Activated CD4-positive, alpha-beta memory T cell treated with anti-CD3 and anti-CD28 coated beads, Interleukin-2, amount 10 ng/mL, durations not matched to agents 7 days and 5 days (primary cell): ENCODE data around the gene ABHD10. TPM values are rescaled to one million over a fixed set of nuclear protein-coding genes. Genes with fewer than 3 reads are reported as not detected.
A peak's percentile ranks its signal among the peaks of the same experiment; 100 is the strongest.

ENCODE experiments used
- CTCF ChIA-PET: fragments of 350-600 bp; sonication (Branson Sonifier 250); formaldehyde crosslinking; loops from one replicate; lab custom pipeline; 2021; ENCODE audit warnings: antibody characterized with exemption, inconsistent platforms; lab: Charles Lee
- POLR2A ChIA-PET: fragments of 350-600 bp; sonication (Branson Sonifier 250); formaldehyde crosslinking; loops from one replicate; lab custom pipeline; 2021; ENCODE audit warnings: antibody characterized with exemption; lab: Charles Lee
- DNase-seq: peaks from one replicate; pipeline ENCODE4 v3.0.0-alpha.2; 2020
- H3K27ac Mint-ChIP-seq: one replicate; pipeline ENCODE4 v1.8.0; 2021; ENCODE audit warnings: mild to moderate bottlenecking, mixed read lengths
- H3K27me3 Mint-ChIP-seq: one replicate; pipeline ENCODE4 v1.8.0; 2021; ENCODE audit warnings: mixed read lengths
- H3K36me3 Mint-ChIP-seq: one replicate; pipeline ENCODE4 v1.8.0; 2021; ENCODE audit warnings: low read depth, mixed read lengths
- H3K4me1 Mint-ChIP-seq: one replicate; pipeline ENCODE4 v1.8.0; 2021; ENCODE audit warnings: mixed read lengths
- H3K4me3 Mint-ChIP-seq: one replicate; pipeline ENCODE4 v1.8.0; 2021; ENCODE audit warnings: mild to moderate bottlenecking, mixed read lengths
- H3K9me3 Mint-ChIP-seq: one replicate; pipeline ENCODE4 v1.8.0; 2021; ENCODE audit warnings: mixed read lengths
- total RNA-seq, 2 experiments: library from RNA; stranded (reverse); gene quantifications; one replicate each; pipeline ENCODE4 v1.2.3, GENCODE V29; 2021

Gene ABHD10
- total RNA-seq, 2 experiments from 2014 or later = 40.4 to 44.7 TPM

GRCh38 chr3:111989061-111989678 lies 10.3 kb downstream of the ABHD10 start:
- peaks cover 31% of the 10 kb centered on the region for H3K4me1 Mint-ChIP-seq
- no peak overlapping the region for H3K4me3 Mint-ChIP-seq
- CTCF ChIA-PET = interaction anchor here (0.8 to 14.0 kb wide), 24 partner anchors 10 to 420 kb away, joined by 3 to 202 read pairs (median 4); partner anchors contain the start of genes ABHD10 and TAGLN3
- no peak overlapping the region for H3K27ac Mint-ChIP-seq
- POLR2A ChIA-PET = interaction anchor here (0.6 to 3.3 kb wide), 5 partner anchors 9 to 31 kb away, joined by 3 to 28 read pairs (median 6); partner anchors contain the start of gene ABHD10
- DNase-seq = no peak
- H3K9me3 Mint-ChIP-seq = no peaks in the 10 kb centered on the region
- peaks cover 58% of the 10 kb centered on the region for H3K36me3 Mint-ChIP-seq
- H3K27me3 Mint-ChIP-seq = no peaks in the 10 kb centered on the region

- no peak overlapping the region for H3K27ac Mint-ChIP-seq
- CTCF ChIA-PET = interaction anchor here (0.7 to 14.0 kb wide), 2 partner anchors 21 to 25 kb away, joined by 4 to 202 read pairs; no protein-coding TSS in a partner anchor
- no peaks in the 10 kb centered on the region for H3K27me3 Mint-ChIP-seq
- DNase-seq = no peak
- no peak overlapping the region for H3K4me3 Mint-ChIP-seq
- peaks cover 6% of the 10 kb centered on the region for H3K4me1 Mint-ChIP-seq
- POLR2A ChIA-PET = interaction anchor here (0.7 kb wide), 1 partner anchor 9 kb away, joined by 3 read pairs; no protein-coding TSS in a partner anchor
- no peaks in the 10 kb centered on the region for H3K9me3 Mint-ChIP-seq
- peaks cover 29% of the 10 kb centered on the region for H3K36me3 Mint-ChIP-seq
Observed at GRCh38 chr3:111993038-111993437, 14.2 kb downstream of the ABHD10 start.

- Mint-ChIP-seq H3K4me3 (peak within 1 kb of the TSS; percentile 39), H3K27ac (no peak within 1 kb of the TSS), H3K9me3 (no peaks in the 10 kb centered on the region), H3K4me1 (peaks cover 19% of the 10 kb centered on the region), H3K27me3 (no peaks in the 10 kb centered on the region), H3K36me3 (peaks cover 5% of the 10 kb centered on the region)
- CTCF ChIA-PET = interaction anchor here (1.1 to 4.8 kb wide), 2 partner anchors 9 to 15 kb away, joined by 5 to 29 read pairs; no protein-coding TSS in a partner anchor
- POLR2A ChIA-PET = interaction anchor here (1.1 to 1.3 kb wide), 3 partner anchors 8 to 17 kb away, joined by 3 to 6 read pairs (median 3); no protein-coding TSS in a partner anchor
- DNase-seq = no peak
Observed at GRCh38 chr3:111998636-111999483, 20.0 kb downstream of the ABHD10 start, which contains the start of gene TAGLN3. TSS of gene TAGLN3 (plus strand) at chr3:111998922. CDS start at chr3:111999423, 501 bp downstream.

DNA sequence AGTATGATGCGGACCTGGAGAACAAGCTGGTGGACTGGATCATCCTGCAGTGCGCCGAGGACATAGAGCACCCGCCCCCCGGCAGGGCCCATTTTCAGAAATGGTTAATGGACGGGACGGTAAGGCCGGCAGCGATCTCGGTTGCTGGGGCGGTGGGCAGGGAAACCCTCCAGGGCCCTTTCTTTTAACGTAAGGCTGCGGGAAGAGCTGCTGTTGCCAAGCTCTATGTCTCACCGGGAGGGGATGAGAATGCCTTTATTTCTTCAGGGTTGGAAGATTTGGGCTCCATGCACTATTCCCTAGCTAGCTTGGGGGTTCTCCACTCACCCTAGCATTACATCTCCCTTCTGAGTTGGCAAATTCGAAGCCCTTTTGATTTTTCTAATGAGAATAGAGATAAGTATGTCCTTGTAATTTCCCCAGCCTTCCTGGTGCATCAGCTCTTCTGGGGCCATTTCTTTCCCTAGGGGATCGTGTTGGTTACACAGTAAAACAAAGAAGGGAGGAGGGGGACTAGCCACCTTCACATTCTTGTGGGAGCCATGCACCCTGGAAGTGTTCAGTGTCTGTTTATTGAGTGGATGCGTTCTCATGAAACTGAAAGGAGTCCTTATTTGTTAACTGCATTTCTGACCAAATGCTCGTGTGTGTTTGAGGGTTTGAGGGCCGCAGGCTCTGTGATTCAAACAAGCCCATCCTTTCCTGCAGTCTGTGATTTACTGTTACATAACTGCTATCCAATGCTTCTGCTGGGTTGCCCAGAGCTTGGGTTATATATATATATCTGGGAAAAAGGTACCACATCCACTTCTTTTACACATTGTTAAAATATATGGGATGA lies 20.9 kb downstream of the ABHD10 start:
- DNase-seq = no peak
- CTCF ChIA-PET = interaction anchor here (1.1 to 4.8 kb wide), 2 partner anchors 10 to 14 kb away, joined by 5 to 29 read pairs; no protein-coding TSS in a partner anchor

GRCh38 chr3:112000367-112000771 lies 21.5 kb downstream of the ABHD10 start:
- H3K36me3 Mint-ChIP-seq = peaks cover 2% of the 10 kb centered on the region

More for the DNA sequence above, 20.9 kb downstream of the ABHD10 start:
- POLR2A ChIA-PET = interaction anchor here (1.0 to 1.2 kb wide), 2 partner anchors 18 to 21 kb away, joined by 3 read pairs; partner anchors contain the start of gene ABHD10
- H3K4me1 Mint-ChIP-seq = peaks cover 26% of the 10 kb centered on the region
- no peaks in the 10 kb centered on the region for H3K9me3 Mint-ChIP-seq
- no peaks in the 10 kb centered on the region for H3K27me3 Mint-ChIP-seq
- peak overlapping the region; percentile 39 for H3K4me3 Mint-ChIP-seq
- peaks cover 4% of the 10 kb centered on the region for H3K36me3 Mint-ChIP-seq
- H3K27ac Mint-ChIP-seq = no peak overlapping the region

DNA sequence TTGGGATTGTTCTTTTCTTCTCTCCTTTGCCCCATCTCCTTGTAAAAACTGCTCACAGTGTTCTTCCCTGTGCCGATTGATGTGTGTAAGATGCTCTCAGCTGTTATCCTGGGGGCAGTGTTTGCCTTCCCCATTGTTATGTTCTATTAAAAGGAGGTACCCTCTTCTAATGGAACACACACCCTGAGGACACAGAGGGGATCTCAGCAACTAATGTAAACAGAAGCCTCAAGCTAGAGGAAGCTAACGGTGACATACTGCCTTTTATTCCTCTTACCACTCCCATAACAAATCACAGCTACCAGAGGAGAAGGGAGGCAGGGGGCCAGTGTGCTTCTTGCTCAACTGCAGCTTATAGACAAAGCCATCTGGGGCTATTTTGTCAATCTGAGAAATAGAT lies 22.1 kb downstream of the ABHD10 start:
- no peak overlapping the region for H3K4me3 Mint-ChIP-seq
- DNase-seq = no peak
- H3K27ac Mint-ChIP-seq = no peak overlapping the region
- H3K36me3 Mint-ChIP-seq = no peaks in the 10 kb centered on the region
- H3K9me3 Mint-ChIP-seq = no peaks in the 10 kb centered on the region
- H3K4me1 Mint-ChIP-seq = peaks cover 29% of the 10 kb centered on the region
- POLR2A ChIA-PET = no interaction called here
- no peaks in the 10 kb centered on the region for H3K27me3 Mint-ChIP-seq
- CTCF ChIA-PET = interaction anchor here (4.3 to 4.8 kb wide), 2 partner anchors 11 to 12 kb away, joined by 29 to 32 read pairs; no protein-coding TSS in a partner anchor

More at GRCh38 chr3:112000367-112000771, 21.5 kb downstream of the ABHD10 start:
- Mint-ChIP-seq H3K27ac (no peak overlapping the region), H3K9me3 (no peaks in the 10 kb centered on the region), H3K4me3 (no peak overlapping the region), H3K27me3 (no peaks in the 10 kb centered on the region), H3K4me1 (peaks cover 29% of the 10 kb centered on the region)
- ChIA-PET CTCF (interaction anchor here (4.8 kb wide), 1 partner anchor 10 kb away, joined by 29 read pairs; no protein-coding TSS in a partner anchor), POLR2A (interaction anchor here (1.0 kb wide), 1 partner anchor 22 kb away, joined by 3 read pairs; the partner anchor contains the start of gene ABHD10)
- DNase-seq = no peak

DNA sequence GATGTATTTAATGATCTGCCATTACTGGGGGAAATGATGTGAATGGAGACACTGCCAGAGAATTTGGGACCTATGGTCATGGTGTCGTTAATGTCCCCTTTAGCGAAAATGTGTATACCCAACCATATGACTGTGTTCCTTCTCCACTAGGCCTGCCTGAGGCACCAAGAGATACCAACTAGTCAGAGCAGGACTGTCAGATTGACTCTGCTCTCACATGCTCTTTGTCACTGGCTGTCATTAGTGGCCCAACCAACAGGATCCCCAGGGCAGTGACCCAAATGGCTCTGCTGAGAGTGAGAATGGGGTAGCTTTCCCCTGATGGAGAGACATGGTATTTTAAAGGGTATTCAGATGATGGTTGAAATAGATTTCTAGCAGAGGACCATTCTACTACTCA lies 22.7 kb downstream of the ABHD10 start:
- CTCF ChIA-PET = interaction anchor here (4.3 to 4.8 kb wide), 2 partner anchors 11 to 12 kb away, joined by 29 to 32 read pairs; no protein-coding TSS in a partner anchor
- no peaks in the 10 kb centered on the region for H3K9me3 Mint-ChIP-seq
- DNase-seq = no peak
- no peaks in the 10 kb centered on the region for H3K27me3 Mint-ChIP-seq
- peaks cover 29% of the 10 kb centered on the region for H3K4me1 Mint-ChIP-seq
- no peaks in the 10 kb centered on the region for H3K36me3 Mint-ChIP-seq
- POLR2A ChIA-PET = interaction anchor here (0.7 kb wide), 1 partner anchor 8 kb away, joined by 3 read pairs; no protein-coding TSS in a partner anchor
- no peak overlapping the region for H3K27ac Mint-ChIP-seq
- H3K4me3 Mint-ChIP-seq = no peak overlapping the region

DNA sequence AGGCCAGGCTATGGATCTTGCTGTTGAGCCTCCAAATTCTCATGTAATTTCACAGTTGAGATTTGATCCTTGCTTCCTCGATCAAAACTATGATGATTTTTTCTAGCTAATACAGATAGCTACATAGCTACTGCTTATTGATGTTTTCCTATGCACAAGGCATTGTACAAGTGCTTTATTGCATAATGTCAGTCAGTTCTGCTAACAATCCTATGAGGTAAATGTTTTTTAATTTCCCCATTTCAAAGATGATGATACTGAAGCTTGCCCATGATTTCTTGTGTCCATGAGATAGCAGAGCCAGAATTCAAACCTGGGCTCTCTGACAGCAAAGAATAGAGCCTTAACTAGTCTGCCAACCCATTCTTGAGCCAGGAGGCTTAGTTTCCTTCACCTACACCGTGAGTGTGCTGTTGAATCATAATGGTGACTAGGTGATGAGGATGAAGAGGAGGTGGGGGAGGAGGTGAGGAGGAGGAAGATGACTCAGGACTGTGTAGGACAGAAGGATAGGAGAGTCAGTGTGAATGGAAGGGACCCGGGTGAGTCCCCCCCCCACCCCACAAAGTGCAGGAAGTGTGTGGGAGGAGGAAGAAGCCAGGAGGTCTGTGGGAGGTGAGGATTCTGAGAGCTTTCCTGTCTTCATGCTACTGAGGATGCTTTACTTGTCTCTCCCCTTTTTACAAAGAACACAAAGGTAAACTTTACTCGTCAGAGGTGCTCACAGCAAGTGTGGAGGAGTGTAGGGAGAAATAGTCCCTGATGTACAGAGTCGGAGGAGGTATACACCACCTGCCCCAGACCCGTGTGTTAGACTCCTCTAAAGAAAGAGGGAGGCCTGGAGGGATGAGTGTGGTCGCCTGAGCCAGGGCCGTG lies 23.5 kb downstream of the ABHD10 start:
- Mint-ChIP-seq H3K27ac (peak overlapping the region; percentile 27), H3K36me3 (no peaks in the 10 kb centered on the region), H3K4me1 (peaks cover 29% of the 10 kb centered on the region), H3K9me3 (no peaks in the 10 kb centered on the region), H3K4me3 (no peak overlapping the region), H3K27me3 (no peaks in the 10 kb centered on the region)
- DNase-seq = no peak
- ChIA-PET POLR2A (interaction anchor here (0.7 to 1.3 kb wide), 3 partner anchors 9 to 78 kb away, joined by 3 read pairs; no protein-coding TSS in a partner anchor), CTCF (interaction anchor here (1.4 to 4.8 kb wide), 3 partner anchors 11 to 24 kb away, joined by 5 to 32 read pairs (median 29); partner anchors contain the start of gene ABHD10)

DNA sequence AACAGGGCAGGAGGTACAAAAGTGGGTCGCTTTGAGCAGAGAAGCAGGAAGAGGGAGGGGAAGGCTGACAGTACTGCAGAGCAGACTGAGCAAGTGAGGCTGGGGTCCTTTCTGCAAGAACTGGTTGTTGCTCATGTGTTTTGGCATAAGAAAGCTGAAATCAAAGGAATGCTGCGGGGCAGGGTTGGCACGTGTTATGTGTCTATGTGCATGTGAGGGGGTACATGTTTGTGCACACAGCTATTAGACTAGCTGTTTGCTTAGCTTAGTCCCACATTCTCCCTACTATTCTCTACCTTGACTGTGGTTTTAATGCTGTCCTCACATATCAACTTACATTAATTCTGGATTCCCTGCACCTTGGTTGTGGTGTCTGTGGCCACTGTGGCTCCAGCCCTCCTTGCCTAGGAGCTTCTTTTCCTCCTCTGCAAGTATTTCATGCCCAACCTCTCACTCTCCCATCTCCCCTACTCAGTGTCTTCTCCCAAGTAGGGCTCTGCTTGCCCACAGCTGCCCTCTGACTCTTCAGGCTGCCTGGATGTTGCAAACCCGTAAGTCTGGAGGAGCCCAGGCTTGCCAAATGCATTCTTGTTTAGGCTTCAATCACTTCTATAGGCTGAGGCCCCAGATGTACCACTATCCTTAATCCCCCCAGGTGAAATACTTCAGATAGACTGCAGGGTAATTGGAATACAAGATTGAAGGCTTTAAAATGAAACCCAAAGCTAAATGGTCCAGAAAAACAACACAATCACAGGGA lies 24.7 kb downstream of the ABHD10 start:
- Mint-ChIP-seq H3K9me3 (no peaks in the 10 kb centered on the region), H3K4me3 (no peak overlapping the region), H3K4me1 (peaks cover 29% of the 10 kb centered on the region), H3K27ac (no peak overlapping the region), H3K36me3 (no peaks in the 10 kb centered on the region), H3K27me3 (no peaks in the 10 kb centered on the region)
- ChIA-PET CTCF (interaction anchor here (1.2 to 4.8 kb wide), 5 partner anchors 10 to 36 kb away, joined by 3 to 32 read pairs (median 5); partner anchors contain the start of gene ABHD10), POLR2A (interaction anchor here (0.7 to 1.3 kb wide), 2 partner anchors 10 to 79 kb away, joined by 3 read pairs; no protein-coding TSS in a partner anchor)
- no peak for DNase-seq

DNA sequence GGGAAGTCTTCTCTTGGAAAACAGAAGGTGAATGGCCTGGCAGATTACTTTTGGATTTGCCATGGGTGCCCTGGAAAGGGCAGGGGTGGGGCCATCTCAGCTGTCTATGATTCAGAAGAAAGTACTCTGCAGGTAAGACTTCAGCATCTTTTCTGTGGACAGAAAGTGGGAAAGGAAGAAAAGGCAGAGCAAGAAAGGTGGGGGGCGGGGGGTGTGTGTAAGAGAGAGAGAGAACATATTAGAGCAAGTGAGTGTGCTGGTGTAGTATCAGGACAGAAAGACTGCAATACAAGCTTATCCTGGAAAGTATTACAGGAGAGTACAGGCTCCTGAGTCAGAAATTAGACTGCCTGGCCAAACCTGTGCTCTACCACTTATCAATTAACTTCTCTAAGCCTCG lies 25.4 kb downstream of the ABHD10 start:
- DNase-seq = no peak
- ChIA-PET POLR2A (interaction anchor here (1.4 kb wide), 1 partner anchor 9 kb away, joined by 5 read pairs; no protein-coding TSS in a partner anchor), CTCF (interaction anchor here (1.2 to 4.3 kb wide), 3 partner anchors 9 to 37 kb away, joined by 3 to 32 read pairs (median 5); no protein-coding TSS in a partner anchor)
- peaks cover 29% of the 10 kb centered on the region for H3K4me1 Mint-ChIP-seq
- no peaks in the 10 kb centered on the region for H3K27me3 Mint-ChIP-seq
- H3K9me3 Mint-ChIP-seq = no peaks in the 10 kb centered on the region
- no peaks in the 10 kb centered on the region for H3K36me3 Mint-ChIP-seq
- no peak overlapping the region for H3K27ac Mint-ChIP-seq
- H3K4me3 Mint-ChIP-seq = no peak overlapping the region
